HG03108 (cell line): Measurements from ENCODE around the gene SLC25A18.

Experiments
- ATAC-seq: cut with Tn5 transposase; IDR thresholded peaks from one replicate; pipeline ENCODE4 v1.9.1; 2021; ENCODE audit warnings: moderate library complexity; ENCODE audit not compliant: unreplicated experiment

The SLC25A18 gene

GRCh38 chr22:17569971-17570511 is 6.7 kb downstream of the SLC25A18 start:
- ATAC-seq: no peak

DNA sequence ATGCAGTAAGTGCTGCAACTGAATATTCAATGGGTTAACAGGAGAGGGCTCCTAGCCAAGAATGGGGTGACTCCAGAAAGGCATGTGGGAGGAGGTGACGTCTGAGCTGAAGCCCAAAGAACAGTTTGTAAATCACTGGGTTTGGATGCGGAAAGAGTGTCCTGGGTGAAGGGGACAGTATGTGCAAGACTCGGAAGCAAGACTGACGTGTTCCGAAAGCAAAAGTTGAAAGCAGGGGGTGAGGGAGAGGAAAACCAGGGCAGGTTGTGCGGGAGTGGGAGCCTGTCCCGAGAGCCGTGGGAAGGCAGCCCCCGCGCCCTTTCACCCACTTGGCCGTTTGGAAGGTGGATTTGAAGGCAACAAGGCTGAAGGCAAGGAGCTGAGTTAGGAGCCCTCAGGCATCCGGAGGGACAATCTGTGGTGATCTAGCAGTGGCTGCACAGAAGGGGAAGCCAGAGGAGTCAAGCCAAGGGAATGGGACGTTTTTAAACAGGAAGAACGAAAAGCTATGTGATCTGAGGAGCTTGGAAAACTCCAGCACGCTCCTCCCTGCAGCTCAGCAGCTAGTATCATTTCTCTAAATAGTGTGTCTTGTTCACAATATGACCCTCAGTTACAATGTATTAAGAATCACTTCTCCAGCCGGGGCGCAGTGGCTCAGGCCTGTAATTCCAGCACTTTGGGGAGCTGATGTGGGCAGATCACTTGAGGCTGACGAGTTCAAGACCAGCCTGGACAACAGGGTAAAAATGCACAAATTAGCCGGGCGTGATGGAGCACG is 7.7 kb downstream of the SLC25A18 start:
- no peak for ATAC-seq

- ATAC-seq: no peak
Measured at GRCh38 chr22:17575151-17575550, 11.9 kb downstream of the SLC25A18 start.

DNA sequence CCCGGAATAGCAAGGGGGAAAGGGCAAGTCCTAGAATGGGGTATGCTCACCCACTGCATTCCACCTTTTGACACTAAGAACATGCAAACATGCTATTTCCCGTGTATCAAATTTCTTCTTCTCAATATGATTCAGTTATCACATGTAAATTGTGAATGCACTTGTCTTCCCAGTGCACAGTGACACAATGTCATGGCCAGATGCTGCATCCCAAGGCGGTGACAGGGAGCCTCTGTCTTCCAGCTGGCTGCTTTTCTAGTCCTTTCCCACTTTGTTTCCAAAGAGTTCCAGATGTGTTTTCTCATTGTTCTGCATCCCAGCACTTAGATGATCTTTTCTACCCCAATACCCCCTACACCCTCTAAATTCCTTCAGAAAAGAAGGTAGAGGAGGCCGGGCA is 12.4 kb downstream of the SLC25A18 start:
- ATAC-seq: no peak

GRCh38 chr22:17576470-17576869 is 13.2 kb downstream of the SLC25A18 start:
- no peak for ATAC-seq

- ATAC-seq: no peak
Measured at GRCh38 chr22:17578136-17578754, 14.9 kb downstream of the SLC25A18 start.

GRCh38 chr22:17579535-17579981 is 16.3 kb downstream of the SLC25A18 start:
- no peak for ATAC-seq

DNA sequence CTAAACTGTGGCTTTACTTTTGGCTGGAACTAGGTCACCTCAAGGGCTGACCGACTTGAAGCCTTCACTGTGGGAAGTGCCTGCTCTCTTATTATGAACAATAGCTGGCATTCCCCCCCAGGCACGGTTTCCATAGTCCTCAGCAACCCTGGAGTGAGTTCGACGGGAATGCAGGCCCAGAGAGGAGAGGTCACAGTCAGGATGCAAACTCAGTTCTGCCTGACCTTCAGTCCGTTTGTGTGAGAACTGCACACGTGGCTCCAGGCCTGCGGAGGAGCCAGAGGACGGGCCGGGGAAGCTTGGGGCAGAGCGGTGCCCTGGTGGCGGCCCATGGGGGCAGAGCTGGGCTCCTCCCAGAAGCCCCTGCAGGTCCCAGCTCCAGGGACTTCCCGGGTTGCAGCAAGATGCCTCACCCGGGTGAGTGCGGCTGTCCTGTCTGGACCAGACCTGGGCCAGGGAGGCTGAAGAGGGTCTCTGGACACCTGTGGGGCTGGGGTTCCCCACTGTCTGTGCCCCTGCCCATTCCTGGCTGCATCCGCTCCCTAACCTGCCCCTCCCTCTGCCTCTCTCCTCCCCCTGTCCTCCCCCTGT is 17.2 kb downstream of the SLC25A18 start:
- ATAC-seq: no peak

DNA sequence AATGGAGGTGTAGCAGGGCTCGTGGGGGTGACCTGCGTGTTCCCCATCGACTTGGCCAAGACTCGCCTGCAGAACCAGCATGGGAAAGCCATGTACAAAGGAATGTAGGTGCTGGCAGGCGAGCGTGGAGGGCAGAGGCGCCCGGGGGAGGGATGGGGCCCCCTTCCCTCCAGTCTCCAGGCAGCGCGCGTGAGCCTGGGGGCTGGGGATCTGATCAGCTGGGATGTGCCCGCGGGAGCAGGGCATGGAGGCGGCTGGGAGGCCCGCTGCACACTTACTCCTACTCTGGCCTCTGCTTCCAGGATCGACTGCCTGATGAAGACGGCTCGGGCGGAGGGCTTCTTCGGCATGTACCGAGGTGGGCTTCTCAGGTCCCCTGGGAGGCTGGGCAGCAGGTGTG is 17.8 kb downstream of the SLC25A18 start:
- ATAC-seq: no peak

- no peak for ATAC-seq
Measured at GRCh38 chr22:17581631-17582030, 18.3 kb downstream of the SLC25A18 start.

- ATAC-seq: no peak
Measured at GRCh38 chr22:17583151-17583550, 19.9 kb downstream of the SLC25A18 start.

DNA sequence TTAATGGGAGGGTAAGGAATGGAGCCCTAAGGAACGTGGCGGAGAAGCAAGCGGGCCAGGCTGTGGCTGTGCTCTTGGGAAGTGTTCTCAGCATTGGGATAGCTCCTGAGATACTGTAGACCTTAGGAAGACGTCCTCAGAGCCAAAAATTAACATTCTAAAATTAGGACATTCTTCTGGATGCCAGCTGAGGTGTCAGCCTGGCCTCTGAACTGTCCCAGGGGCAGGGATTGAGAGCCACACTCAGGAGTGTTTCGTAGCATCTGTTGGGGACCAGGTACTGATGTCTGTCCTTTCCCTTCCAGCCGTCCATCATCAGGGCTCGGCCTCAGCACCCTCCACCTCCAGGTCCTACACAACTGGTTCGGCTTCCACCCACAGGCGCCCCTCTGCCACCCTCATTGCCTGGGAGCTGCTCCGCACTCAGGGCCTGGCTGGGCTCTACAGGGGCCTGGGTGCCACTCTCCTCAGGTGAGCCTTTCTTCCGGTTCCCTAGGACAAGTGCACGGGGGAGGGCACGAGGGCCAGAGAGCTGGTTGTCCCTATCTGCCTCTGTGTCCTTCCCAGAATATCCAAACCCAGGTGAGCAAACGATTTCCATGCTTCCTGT is 23.6 kb downstream of the SLC25A18 start:
- ATAC-seq: no peak

- no peak for ATAC-seq
Measured at GRCh38 chr22:17587629-17588028, 24.3 kb downstream of the SLC25A18 start.

DNA sequence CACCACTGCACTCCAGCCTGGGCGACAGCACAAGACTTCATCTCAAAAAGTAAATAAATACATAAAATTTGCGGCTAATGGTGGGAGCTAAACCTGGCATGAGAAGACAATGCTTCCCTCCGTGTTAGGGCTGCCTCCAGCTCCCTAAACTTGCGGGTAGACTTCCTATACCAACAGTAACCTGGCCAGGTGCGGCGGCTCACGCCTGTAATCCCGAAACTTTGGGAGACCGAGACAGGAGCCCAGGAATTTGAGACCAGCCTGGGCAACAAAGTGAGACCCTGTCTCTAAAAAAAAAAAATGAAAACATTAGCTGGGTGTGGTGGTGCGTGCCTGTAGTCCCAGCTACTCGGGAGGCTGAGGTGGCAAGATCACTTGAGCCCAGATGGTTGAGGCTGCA is 25.3 kb downstream of the SLC25A18 start:
- no peak for ATAC-seq

GRCh38 chr22:17589810-17590375 is 26.6 kb downstream of the SLC25A18 start:
- no peak for ATAC-seq

- no peak for ATAC-seq
Measured at GRCh38 chr22:17590586-17590985, 27.3 kb downstream of the SLC25A18 start.

DNA sequence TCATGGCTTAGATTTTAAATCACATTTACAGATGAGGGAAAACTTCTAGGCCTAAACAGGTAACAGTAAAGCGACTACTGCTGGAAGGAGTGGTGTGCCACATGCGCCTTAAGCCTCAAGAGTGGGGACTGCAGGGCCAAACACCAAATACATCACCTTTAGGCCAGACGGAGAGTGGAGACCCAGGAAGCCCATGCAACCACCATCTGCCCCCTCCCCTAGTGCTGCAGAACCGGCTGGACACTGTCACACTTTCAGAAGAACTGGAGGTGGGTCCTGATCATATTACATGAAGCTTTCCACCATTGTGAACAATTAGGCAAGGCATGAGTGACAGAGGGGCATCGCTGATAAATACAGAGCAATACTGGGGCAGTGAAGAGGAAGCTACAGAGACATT is 28.9 kb downstream of the SLC25A18 start:
- ATAC-seq: no peak

GRCh38 chr22:17596226-17596625 is 32.9 kb downstream of the SLC25A18 start:
- no peak for ATAC-seq

DNA sequence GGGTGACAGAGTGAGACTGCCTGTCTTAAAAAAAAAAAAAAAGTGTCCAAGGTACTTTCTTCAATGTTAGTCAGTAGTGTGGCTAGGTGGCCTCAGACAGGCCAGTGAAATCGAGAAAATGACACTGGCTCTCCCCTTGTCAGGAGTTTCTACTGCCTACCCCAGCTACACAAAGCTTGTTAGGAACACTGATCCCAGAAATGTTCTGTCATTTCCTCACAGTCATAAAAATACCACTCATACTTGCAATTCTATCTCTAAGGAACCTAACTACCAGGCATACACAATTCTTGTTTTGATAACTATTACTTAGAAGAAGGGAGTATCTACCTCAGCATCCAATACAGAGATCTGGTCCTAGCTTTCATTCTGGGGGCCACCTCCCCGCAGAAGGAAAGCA is 33.9 kb downstream of the SLC25A18 start:
- no peak for ATAC-seq

- ATAC-seq: no peak
Measured at GRCh38 chr22:17598318-17598717, 35.0 kb downstream of the SLC25A18 start.

DNA sequence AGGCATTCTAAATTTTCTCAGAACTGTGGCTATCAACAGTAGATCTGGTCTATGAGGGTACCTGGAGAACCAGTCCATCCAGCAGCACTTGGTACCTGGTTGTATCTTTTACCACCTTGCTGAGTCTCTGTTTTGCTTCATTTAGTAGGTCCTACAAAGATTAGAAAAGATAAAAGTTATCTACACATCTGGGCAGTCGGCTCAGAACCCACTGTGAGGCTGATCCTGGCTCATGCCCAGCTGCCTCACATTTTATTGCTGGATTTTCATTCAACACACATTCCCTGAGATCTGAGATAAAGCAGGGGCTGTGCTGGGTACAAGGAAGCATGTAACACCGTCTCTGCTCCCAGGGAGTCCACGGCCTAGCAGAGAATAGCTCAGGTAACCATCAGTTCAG is 37.7 kb downstream of the SLC25A18 start:
- no peak for ATAC-seq
